HepG2 (cell line): ENCODE results near the gene CNPY4. TPM values are rescaled to one million over a fixed set of nuclear protein-coding genes. Genes with fewer than 3 reads are reported as not detected.

ENCODE experiments used
- AKNA ChIP-seq: sonication (generic); formaldehyde crosslinking; IDR thresholded peaks from 2 replicates; pipeline ENCODE4 v1.4.0; 2020; ENCODE audit warnings: missing genetic modification reagents, borderline replicate concordance
- BRD4 ChIP-seq: sonication (generic); formaldehyde crosslinking; IDR thresholded peaks from 2 replicates; pipeline ENCODE4 v1.4.0; 2020; ENCODE audit warnings: missing genetic modification reagents
- CEBPB ChIP-seq: IDR thresholded peaks from 2 replicates; pipeline ENCODE4 v1.6.1; 2011; ENCODE audit warnings: low read depth, low read length, improper control_type of control experiment, borderline replicate concordance
- DRAP1 ChIP-seq: IDR thresholded peaks from 2 replicates; pipeline ENCODE4 v1.6.1; 2016; ENCODE audit warnings: missing genetic modification reagents, missing compliant biosample characterization
- FOXK1 ChIP-seq: sonication (generic); formaldehyde crosslinking; IDR thresholded peaks from 2 replicates; pipeline ENCODE4 v1.4.0; 2020; ENCODE audit warnings: low read depth, missing genetic modification reagents, borderline replicate concordance
- GTF3A ChIP-seq: sonication (generic); formaldehyde crosslinking; conservative IDR thresholded peaks from 2 replicates; pipeline ENCODE4 v1.4.0; 2020; ENCODE audit warnings: mild to moderate bottlenecking, missing genetic modification reagents
- HDAC6 ChIP-seq: fragments of 200-600 bp; sonication (generic); IDR thresholded peaks from 2 replicates; pipeline ENCODE4 v1.7.0; 2017; ENCODE audit warnings: mild to moderate bottlenecking, antibody characterized with exemption, low read length, low read depth
- MAX ChIP-seq: IDR thresholded peaks from 2 replicates; pipeline ENCODE4 v1.6.1; 2012; ENCODE audit warnings: inconsistent platforms
- NFYB ChIP-seq: sonication (generic); formaldehyde crosslinking; IDR thresholded peaks from 2 replicates; pipeline ENCODE4 v1.4.0; 2020; ENCODE audit warnings: missing genetic modification reagents
- PRDM4 ChIP-seq: sonication (generic); formaldehyde crosslinking; IDR thresholded peaks from 2 replicates; pipeline ENCODE4 v1.9.0; 2021; ENCODE audit warnings: missing genetic modification reagents, borderline replicate concordance
- RELA ChIP-seq: sonication (generic); formaldehyde crosslinking; IDR thresholded peaks from 2 replicates; pipeline ENCODE4 v1.4.0; 2020; ENCODE audit warnings: missing genetic modification reagents
- SMARCE1 ChIP-seq: fragments of 450-650 bp; IDR thresholded peaks from 2 replicates; pipeline ENCODE4 v1.6.1; 2017; ENCODE audit warnings: borderline replicate concordance
- SMC3 ChIP-seq: IDR thresholded peaks from 2 replicates; pipeline ENCODE4 v1.6.1; 2011; ENCODE audit warnings: low read length, improper control_type of control experiment
- SNAPC5 ChIP-seq: sonication (generic); formaldehyde crosslinking; IDR thresholded peaks from 2 replicates; pipeline ENCODE4 v1.8.1; 2023; ENCODE audit warnings: mild to moderate bottlenecking, missing genetic modification reagents, borderline replicate concordance
- THAP8 ChIP-seq: sonication (generic); formaldehyde crosslinking; IDR thresholded peaks from 2 replicates; pipeline ENCODE4 v1.5.1; 2020; ENCODE audit warnings: missing genetic modification reagents, mild to moderate bottlenecking, borderline replicate concordance
- THYN1 ChIP-seq: sonication (generic); formaldehyde crosslinking; IDR thresholded peaks from 2 replicates; pipeline ENCODE4 v1.8.1; 2023; ENCODE audit warnings: low read depth, mild to moderate bottlenecking, moderate library complexity, missing genetic modification reagents, borderline replicate concordance
- ZNF382 ChIP-seq: sonication (generic); formaldehyde crosslinking; IDR thresholded peaks from 2 replicates; pipeline ENCODE4 v1.5.0; 2020; ENCODE audit warnings: missing genetic modification reagents, mild to moderate bottlenecking, borderline replicate concordance
- ZNF644 ChIP-seq: IDR thresholded peaks from 2 replicates; pipeline ENCODE4 v1.6.1; 2016; ENCODE audit warnings: low read depth
- ZNF709 ChIP-seq: sonication (generic); formaldehyde crosslinking; IDR thresholded peaks from 2 replicates; pipeline ENCODE4 v1.5.0; 2020; ENCODE audit warnings: mild to moderate bottlenecking, missing genetic modification reagents
- ZNF790 ChIP-seq: sonication (generic); formaldehyde crosslinking; IDR thresholded peaks from 2 replicates; pipeline ENCODE4 v1.8.0; 2022; ENCODE audit warnings: missing genetic modification reagents, mild to moderate bottlenecking, borderline replicate concordance
- polyA plus RNA-seq, 8 experiments: library from polyadenylated mRNA; depleted of rRNA in 3 of 8; stranded (reverse) in 7 of 8; unstranded in 1 of 8; fragments of >200 nt; fragmentation: Illumina TruSeq in 4 of 8; extraction: Trizol in 4 of 8; gene quantifications; 2 replicates each; pipeline versions ENCODE4 v1.2.1 to v1.2.3, GENCODE V29; 2011 to 2016; ENCODE audit warnings: low read depth in 4 of 8, missing spikeins in 1 of 8, mixed read lengths in 1 of 8; ENCODE audit not compliant: insufficient read depth in 1 of 8
- total RNA-seq, 5 experiments: library from RNA; depleted of rRNA; stranded (reverse); fragments of >200 nt; fragmentation: Illumina TruSeq; extraction: Trizol; gene quantifications; 2 replicates each; pipeline ENCODE4 v1.2.3, GENCODE V29; 2016; ENCODE audit warnings: low read depth in 1 of 5

The CNPY4 gene
- total and polyA plus RNA-seq, 2 of the 13 experiments (the other 11 are each of a cell fraction or from before 2014, with no cell fraction given): 6.2 to 12.7 TPM

GRCh38 chr7:100126931-100127865 lies 7.8 kb downstream of the CNPY4 start, which contains the start of gene MBLAC1 (continued):
- TF ChIP-seq AKNA (CRISPR knock-in tag): no peak
- no peak for TF ChIP-seq SMC3
- TF ChIP-seq RELA (CRISPR knock-in tag): no peak
- 0 out of 2 replicates have a peak, but pooled peaks have one; percentile 51 for TF ChIP-seq ZNF790
- peak; percentile 86 for TF ChIP-seq DRAP1
- peak; percentile 63; the same call in 1 of the 2 replicates for TF ChIP-seq SNAPC5
- TF ChIP-seq MAX: peak; percentile 3; the same call in 1 of the 2 replicates
- no peak; the same call in 1 of the 2 replicates for TF ChIP-seq THAP8 (CRISPR knock-in tag)
- TF ChIP-seq BRD4 (CRISPR knock-in tag): peak; percentile 61
- TF ChIP-seq FOXK1: peak; percentile 49; the same call in 1 of the 2 replicates
- TF ChIP-seq ZNF382 (CRISPR knock-in tag): no peak
- TF ChIP-seq CEBPB: no peak; the same call in 1 of the 2 replicates
- no peak for TF ChIP-seq THYN1 (CRISPR knock-in tag)
- TF ChIP-seq SMARCE1: no peak
- TF ChIP-seq ZNF709 (CRISPR knock-in tag): no peak
- no peak for TF ChIP-seq HDAC6
- TF ChIP-seq ZNF644 (CRISPR knock-in tag): no peak
- no peak for TF ChIP-seq NFYB (CRISPR knock-in tag)
- TF ChIP-seq GTF3A (CRISPR knock-in tag): peak; percentile 88; the same call in 1 of the 2 replicates
- TF ChIP-seq PRDM4 (CRISPR knock-in tag): no peak
